ENCODE results near the gene ZNF621.

ZNF621 gene

DNA sequence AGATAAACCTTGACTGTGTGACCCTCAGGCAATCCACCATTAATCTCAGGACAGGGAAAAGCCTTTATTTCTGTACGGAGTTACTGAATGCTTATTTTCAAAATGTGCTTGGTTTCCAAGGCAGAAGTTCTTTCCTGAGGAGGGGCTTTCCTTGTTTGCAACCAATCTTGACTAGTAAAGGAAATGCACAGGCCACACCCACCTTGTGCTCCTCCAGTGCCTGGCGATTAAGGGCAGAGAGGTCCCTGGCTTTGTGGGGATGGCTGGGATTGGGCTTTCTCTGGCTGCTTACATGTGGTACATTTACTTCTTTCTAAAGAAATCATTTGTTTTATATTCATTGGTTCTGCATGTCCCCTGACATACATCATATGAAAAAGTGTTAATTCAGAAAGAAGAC is 47.8 kb downstream of the ZNF621 start:
- Histone ChIP-seq H3K9me3 (ENCODE audit: control insufficient read depth, insufficient read depth, low read length) (no peaks in the 10 kb centered on the region; the same call in 1 of the 2 replicates), H3K36me3 (ENCODE audit: insufficient read depth, low read length) (no peaks in the 10 kb centered on the region), H3K9ac (ENCODE audit: low read depth, low read length) (no peak overlapping the region), H3K4me1 (ENCODE audit: insufficient read depth, low read length) (no peaks in the 10 kb centered on the region)

- no peaks in the 10 kb centered on the region for H3K36me3 ChIP-seq (ENCODE audit: insufficient read depth, low read length)
- H3K9ac ChIP-seq (ENCODE audit: low read depth, low read length): no peak overlapping the region
- no peaks in the 10 kb centered on the region for H3K4me1 ChIP-seq (ENCODE audit: insufficient read depth, low read length)
- no peaks in the 10 kb centered on the region for H3K9me3 ChIP-seq (ENCODE audit: control insufficient read depth, insufficient read depth, low read length)
These were observed 49.3 kb downstream of the ZNF621 start for GRCh38 chr3:40574050-40574449.

DNA sequence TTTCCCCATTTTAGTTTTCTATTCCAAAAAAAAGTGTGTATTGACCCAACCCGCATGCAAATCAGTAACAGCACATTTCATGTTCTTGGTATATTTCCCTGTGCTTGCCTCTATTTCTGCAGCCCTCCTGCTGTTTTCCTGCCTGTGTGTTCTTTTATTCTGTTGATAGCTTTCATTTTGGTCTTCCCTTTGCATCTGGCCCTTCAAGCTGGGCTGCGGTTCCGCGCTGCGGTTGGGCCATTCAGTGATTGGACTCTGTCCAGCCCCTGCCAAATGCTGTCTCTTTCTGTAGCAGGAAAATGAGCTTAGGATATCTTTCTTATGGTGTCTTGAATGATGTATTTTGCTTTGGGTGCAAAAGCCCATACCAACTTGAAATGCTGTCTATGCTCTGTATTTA is 49.9 kb downstream of the ZNF621 start:
- no peaks in the 10 kb centered on the region for H3K36me3 ChIP-seq (ENCODE audit: insufficient read depth, low read length)
- H3K9me3 ChIP-seq (ENCODE audit: control insufficient read depth, insufficient read depth, low read length): no peaks in the 10 kb centered on the region
- H3K4me1 ChIP-seq (ENCODE audit: insufficient read depth, low read length): no peaks in the 10 kb centered on the region
- no peak overlapping the region for H3K9ac ChIP-seq (ENCODE audit: low read depth, low read length)

DNA sequence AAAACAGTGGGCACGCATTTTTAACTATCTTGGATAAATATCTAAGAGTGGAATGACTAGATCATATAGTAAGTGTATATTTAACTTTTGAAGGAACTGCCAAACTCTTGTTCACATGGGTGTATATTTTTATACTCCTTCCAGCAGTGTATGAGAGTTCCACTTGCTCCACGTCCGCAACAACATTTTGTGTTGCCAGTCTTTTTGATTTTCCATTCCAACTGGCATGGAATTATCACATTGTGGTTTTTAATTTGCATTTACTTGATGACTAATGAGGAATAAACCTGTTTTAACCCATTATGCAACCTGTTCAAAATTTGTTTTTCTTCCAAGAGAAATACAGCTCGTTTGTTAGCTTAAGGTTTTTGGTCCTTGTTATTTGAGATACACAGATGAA is 51.6 kb downstream of the ZNF621 start:
- no peaks in the 10 kb centered on the region for H3K36me3 ChIP-seq (ENCODE audit: insufficient read depth, low read length)
- H3K9ac ChIP-seq (ENCODE audit: low read depth, low read length): no peak overlapping the region
- H3K4me1 ChIP-seq (ENCODE audit: insufficient read depth, low read length): no peaks in the 10 kb centered on the region
- no peaks in the 10 kb centered on the region for H3K9me3 ChIP-seq (ENCODE audit: control insufficient read depth, insufficient read depth, low read length)

DNA sequence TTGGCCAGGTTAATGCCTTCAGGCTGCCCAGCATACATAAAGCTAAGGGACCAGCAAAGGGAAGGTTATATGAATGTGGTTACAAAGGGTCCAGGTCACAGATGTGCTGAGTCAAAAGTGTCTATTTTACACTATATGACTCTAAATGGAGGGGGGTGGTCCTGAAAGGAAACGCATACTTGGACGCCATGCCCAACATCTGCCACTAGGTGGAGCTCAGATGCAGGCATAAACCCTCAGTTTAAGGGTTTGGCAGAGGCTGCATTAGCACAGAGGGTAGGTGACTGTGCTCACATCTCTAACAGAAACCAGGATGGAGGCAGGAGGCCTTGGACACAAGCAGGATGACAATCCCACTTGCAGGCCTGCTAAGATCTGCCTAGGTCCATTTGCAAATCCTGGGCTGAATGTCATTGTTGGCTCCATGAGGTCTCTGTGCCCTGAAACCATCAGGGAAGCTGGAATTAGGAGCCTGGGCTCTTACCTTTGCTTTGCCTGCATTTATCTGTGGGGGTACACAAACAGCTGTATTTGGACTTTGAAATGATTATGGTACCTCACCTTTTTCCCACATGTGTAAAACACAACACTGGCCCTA is 55.8 kb downstream of the ZNF621 start:
- Histone ChIP-seq H3K4me1 (ENCODE audit: insufficient read depth, low read length) (peaks cover 7% of the 10 kb centered on the region), H3K9me3 (ENCODE audit: control insufficient read depth, insufficient read depth, low read length) (no peaks in the 10 kb centered on the region), H3K9ac (ENCODE audit: low read depth, low read length) (no peak overlapping the region), H3K36me3 (ENCODE audit: insufficient read depth, low read length) (no peaks in the 10 kb centered on the region)

GRCh38 chr3:40581166-40581565 is 56.4 kb downstream of the ZNF621 start:
- Histone ChIP-seq H3K36me3 (ENCODE audit: insufficient read depth, low read length) (no peaks in the 10 kb centered on the region), H3K9me3 (ENCODE audit: control insufficient read depth, insufficient read depth, low read length) (no peaks in the 10 kb centered on the region), H3K4me1 (ENCODE audit: insufficient read depth, low read length) (peaks cover 11% of the 10 kb centered on the region), H3K9ac (ENCODE audit: low read depth, low read length) (no peak overlapping the region)

DNA sequence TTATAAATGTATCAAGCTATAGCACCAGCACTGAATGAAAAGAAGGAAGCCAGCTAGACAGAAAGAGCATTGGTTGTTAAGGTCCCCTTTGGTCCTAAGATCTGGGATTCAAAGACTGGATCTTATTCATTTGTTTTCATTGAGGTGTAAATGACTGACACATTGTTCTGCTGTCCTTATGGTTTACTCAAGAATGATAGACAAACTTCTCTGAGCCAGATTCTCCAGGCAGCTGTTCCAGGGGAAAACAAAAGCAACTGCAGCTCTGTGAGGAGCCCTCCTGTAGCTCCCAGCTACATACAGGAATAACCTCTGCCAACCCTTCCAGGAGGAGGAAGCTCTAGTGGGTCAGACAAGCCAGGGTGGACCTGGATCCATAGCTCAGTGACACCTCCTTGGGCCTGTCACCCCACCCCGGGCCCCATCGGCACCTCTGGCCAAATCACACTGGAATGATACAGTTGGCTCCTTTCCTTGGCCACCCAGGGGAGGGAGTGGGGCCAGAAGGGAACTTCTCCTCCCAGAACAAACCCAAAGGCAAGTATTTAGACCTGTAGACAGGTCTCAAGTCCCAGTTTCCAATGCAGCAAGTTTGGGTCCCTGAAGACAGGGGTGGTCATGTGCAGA is 57.8 kb downstream of the ZNF621 start:
- H3K36me3 ChIP-seq (ENCODE audit: insufficient read depth, low read length): no peaks in the 10 kb centered on the region
- no peak overlapping the region for H3K9ac ChIP-seq (ENCODE audit: low read depth, low read length)
- H3K4me1 ChIP-seq (ENCODE audit: insufficient read depth, low read length): peaks cover 11% of the 10 kb centered on the region
- no peaks in the 10 kb centered on the region for H3K9me3 ChIP-seq (ENCODE audit: control insufficient read depth, insufficient read depth, low read length)

- Histone ChIP-seq H3K36me3 (ENCODE audit: insufficient read depth, low read length) (no peaks in the 10 kb centered on the region), H3K4me1 (ENCODE audit: insufficient read depth, low read length) (peaks cover 11% of the 10 kb centered on the region), H3K9ac (ENCODE audit: low read depth, low read length) (no peak overlapping the region), H3K9me3 (ENCODE audit: control insufficient read depth, insufficient read depth, low read length) (no peaks in the 10 kb centered on the region)
These were observed 58.9 kb downstream of the ZNF621 start for GRCh38 chr3:40583691-40584090.

DNA sequence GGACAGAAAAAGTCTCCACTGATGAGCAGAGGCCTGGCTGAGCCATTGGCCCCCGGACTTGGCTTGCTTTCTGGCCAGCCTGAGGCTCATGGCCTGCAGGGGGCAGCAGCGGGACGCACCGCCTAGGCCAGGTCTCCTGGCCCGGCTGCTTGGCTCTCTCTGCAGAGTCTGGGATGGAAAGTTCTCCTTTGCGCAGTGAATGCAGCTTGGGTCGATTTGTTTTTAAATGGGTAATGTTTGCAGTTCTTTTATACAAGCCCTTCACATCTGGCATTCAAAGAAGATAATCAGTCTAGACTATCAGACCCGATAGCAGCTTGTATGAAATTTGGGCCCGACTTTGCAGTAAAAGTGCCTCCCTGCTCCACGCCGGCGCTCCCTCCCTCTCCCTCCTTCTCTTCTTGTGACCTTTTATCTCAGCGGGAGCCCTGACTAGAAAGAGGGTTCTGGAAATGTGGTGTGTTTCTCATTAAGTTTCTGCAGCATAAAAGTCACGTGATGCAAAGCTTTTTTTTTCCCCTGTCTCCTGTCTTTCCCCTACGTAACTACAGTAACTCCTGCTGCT is 59.9 kb downstream of the ZNF621 start:
- H3K9ac ChIP-seq (ENCODE audit: low read depth, low read length): peak overlapping the region; percentile 38
- H3K9me3 ChIP-seq (ENCODE audit: control insufficient read depth, insufficient read depth, low read length): no peaks in the 10 kb centered on the region
- H3K4me1 ChIP-seq (ENCODE audit: insufficient read depth, low read length): peaks cover 11% of the 10 kb centered on the region
- H3K36me3 ChIP-seq (ENCODE audit: insufficient read depth, low read length): no peaks in the 10 kb centered on the region

GRCh38 chr3:40585381-40586016 is 60.7 kb downstream of the ZNF621 start:
- peaks cover 11% of the 10 kb centered on the region for H3K4me1 ChIP-seq (ENCODE audit: insufficient read depth, low read length)

GRCh38 chr3:40586901-40587300 is 62.1 kb downstream of the ZNF621 start:
- Histone ChIP-seq H3K9me3 (ENCODE audit: control insufficient read depth, insufficient read depth, low read length) (no peaks in the 10 kb centered on the region), H3K9ac (ENCODE audit: low read depth, low read length) (no peak overlapping the region), H3K36me3 (ENCODE audit: insufficient read depth, low read length) (no peaks in the 10 kb centered on the region)

More at GRCh38 chr3:40585381-40586016, 60.7 kb downstream of the ZNF621 start:
- no peak overlapping the region for H3K9ac ChIP-seq (ENCODE audit: low read depth, low read length)
- no peaks in the 10 kb centered on the region for H3K36me3 ChIP-seq (ENCODE audit: insufficient read depth, low read length)
- H3K9me3 ChIP-seq (ENCODE audit: control insufficient read depth, insufficient read depth, low read length): no peaks in the 10 kb centered on the region

DNA sequence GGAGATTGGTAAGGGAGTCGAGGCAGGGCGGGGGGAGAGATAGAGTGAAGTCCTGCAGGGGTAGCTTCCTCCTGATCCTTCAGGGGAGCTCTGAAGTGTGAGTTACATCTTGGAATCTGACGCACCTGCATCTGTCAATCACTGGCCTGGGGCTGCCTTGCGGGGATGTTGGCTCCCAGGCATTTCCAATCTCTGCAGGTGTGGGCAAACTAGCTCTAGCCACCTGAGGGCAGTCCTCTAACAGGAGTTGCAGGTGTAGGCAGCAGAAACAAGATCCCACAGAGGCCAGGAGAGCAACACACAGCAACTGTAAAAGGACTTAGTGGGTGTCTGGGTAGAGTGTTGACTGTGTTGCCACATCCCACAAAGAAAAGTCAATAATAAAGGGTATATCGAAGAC is 63.6 kb downstream of the ZNF621 start:
- Histone ChIP-seq H3K9me3 (ENCODE audit: control insufficient read depth, insufficient read depth, low read length) (no peaks in the 10 kb centered on the region), H3K36me3 (ENCODE audit: insufficient read depth, low read length) (no peaks in the 10 kb centered on the region), H3K4me1 (ENCODE audit: insufficient read depth, low read length) (peaks cover 11% of the 10 kb centered on the region), H3K9ac (ENCODE audit: low read depth, low read length) (no peak overlapping the region)

More at GRCh38 chr3:40586901-40587300, 62.1 kb downstream of the ZNF621 start:
- H3K4me1 ChIP-seq (ENCODE audit: insufficient read depth, low read length): peaks cover 11% of the 10 kb centered on the region

Measured in ES-I3 (cell line).